Measurements from ENCODE around the gene AMOTL1. TPM values are rescaled to one million over a fixed set of nuclear protein-coding genes. Genes with fewer than 3 reads are reported as not detected.

AMOTL1 gene
- total RNA-seq, 6 experiments from 2014 or later: 7.4 to 43.8 (median 17.3) TPM

DNA sequence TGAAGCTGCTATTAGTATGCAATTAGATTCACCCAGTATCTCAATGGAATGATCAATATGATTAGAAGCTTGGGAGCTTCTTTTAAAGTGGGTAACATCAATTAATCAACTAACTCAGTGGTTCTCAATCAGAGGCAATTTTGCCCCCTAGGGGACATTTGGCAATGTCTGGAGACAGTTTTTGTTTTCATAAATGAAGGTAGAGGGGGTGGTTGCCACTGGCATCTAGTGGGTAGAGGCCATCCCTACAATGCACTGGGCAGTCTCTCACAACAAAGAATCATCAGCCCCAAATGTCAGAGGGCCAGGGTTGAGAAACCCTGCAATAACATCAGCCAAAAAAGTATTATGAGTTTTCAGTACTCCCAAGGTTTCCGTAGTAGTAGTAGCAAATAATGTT lies 5.9 kb upstream of the AMOTL1 start:
- 50% methylated on average over 1 of the region's 1 CpG for WGBS (ENCODE audit: insufficient coverage, low coverage, low lambda C conversion rate, missing lambda C conversion rate)
- no peak for TF ChIP-seq POLR2A (IDR thresholded peaks at IDR 0.05)
- TF ChIP-seq, protein P1, sequence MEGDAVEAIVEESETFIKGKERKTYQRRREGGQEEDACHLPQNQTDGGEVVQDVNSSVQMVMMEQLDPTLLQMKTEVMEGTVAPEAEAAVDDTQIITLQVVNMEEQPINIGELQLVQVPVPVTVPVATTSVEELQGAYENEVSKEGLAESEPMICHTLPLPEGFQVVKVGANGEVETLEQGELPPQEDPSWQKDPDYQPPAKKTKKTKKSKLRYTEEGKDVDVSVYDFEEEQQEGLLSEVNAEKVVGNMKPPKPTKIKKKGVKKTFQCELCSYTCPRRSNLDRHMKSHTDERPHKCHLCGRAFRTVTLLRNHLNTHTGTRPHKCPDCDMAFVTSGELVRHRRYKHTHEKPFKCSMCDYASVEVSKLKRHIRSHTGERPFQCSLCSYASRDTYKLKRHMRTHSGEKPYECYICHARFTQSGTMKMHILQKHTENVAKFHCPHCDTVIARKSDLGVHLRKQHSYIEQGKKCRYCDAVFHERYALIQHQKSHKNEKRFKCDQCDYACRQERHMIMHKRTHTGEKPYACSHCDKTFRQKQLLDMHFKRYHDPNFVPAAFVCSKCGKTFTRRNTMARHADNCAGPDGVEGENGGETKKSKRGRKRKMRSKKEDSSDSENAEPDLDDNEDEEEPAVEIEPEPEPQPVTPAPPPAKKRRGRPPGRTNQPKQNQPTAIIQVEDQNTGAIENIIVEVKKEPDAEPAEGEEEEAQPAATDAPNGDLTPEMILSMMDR (IDR thresholded peaks at IDR 0.05): peak; percentile 9 to 22 (median 20)
- H3K27ac ChIP-seq: no peak overlapping the region
- no peak overlapping the region for H3K4me3 ChIP-seq
- DNase-seq (no peak), ATAC-seq (peak in 2 of 4 donors; percentile 22 to 35)
- intact Hi-C loops (cut with DNase I): no loop called here
- peaks cover 0 to 13% (median 0%) of the 10 kb centered on the region in 4 donors for H3K4me1 ChIP-seq
- no peaks in the 10 kb centered on the region for H3K27me3 ChIP-seq
- H3K36me3 ChIP-seq: no peaks in the 10 kb centered on the region
- no peaks in the 10 kb centered on the region for H3K9me3 ChIP-seq

DNA sequence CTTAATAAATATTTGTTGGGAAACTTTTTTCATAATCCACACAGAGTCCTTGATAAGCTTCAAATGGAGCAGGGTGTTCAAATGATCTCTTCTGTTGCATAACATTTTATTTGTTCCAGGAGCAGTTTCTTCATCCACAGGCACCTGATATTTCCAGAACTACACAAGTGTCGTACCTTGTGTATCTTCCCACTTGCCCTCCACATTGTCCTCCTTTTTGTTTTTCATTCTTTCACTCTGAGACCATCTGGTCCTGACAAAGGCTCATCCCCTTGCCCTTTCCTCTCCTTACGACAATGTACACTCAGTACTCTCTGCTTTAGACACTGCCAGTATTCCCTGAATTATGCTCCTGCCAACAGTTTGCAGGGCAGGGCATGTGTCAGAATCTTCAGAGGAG lies 5.2 kb upstream of the AMOTL1 start:
- intact Hi-C loops (cut with DNase I): no loop called here
- peak; percentile 82 to 91 (median 86) for ATAC-seq
- no peak overlapping the region for H3K4me3 ChIP-seq

DNA sequence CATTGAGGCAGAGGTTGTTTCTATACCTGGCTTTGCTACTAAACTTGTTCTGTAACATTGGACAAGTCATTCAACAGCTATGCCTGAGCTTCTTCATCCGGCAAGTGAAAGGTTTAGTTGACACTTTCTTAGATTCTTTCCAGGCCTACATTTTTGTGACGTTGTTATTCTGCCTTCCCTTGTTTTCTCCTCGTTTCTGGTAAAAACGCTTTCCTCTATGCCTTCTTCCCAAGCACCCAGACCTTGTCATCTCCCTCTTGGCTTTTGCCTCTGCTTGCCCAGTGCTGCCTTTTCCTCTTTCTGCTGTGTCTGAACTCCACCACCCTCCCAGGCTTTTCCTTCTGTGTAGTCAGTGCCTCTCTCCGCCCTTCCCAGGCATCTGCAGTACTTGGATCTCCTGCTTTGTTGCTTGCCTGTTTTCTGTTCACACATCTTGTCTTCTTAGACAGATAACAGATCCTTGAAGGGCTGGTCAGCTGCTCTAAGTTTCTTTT lies 1.4 kb upstream of the AMOTL1 start:
- H3K27ac ChIP-seq: no peak overlapping the region
- no peak for ATAC-seq
- intact Hi-C loops (cut with DNase I): no loop called here

More for the DNA sequence above, 5.2 kb upstream of the AMOTL1 start:
- Histone ChIP-seq H3K9me3 (no peaks in the 10 kb centered on the region), H3K27me3 (no peaks in the 10 kb centered on the region), H3K36me3 (no peaks in the 10 kb centered on the region), H3K4me1 (peaks cover 0 to 13% (median 0%) of the 10 kb centered on the region in 4 donors), H3K27ac (peak overlapping the region in 2 of 3 donors; percentile 46 to 74)
- 10% methylated on average over 2 of the region's 2 CpGs for WGBS (ENCODE audit: insufficient coverage, low coverage, low lambda C conversion rate, missing lambda C conversion rate)
- DNase-seq: no peak
- no peak for TF ChIP-seq POLR2A (IDR thresholded peaks at IDR 0.05)
- TF ChIP-seq, protein P1 (IDR thresholded peaks at IDR 0.05): no peak

DNA sequence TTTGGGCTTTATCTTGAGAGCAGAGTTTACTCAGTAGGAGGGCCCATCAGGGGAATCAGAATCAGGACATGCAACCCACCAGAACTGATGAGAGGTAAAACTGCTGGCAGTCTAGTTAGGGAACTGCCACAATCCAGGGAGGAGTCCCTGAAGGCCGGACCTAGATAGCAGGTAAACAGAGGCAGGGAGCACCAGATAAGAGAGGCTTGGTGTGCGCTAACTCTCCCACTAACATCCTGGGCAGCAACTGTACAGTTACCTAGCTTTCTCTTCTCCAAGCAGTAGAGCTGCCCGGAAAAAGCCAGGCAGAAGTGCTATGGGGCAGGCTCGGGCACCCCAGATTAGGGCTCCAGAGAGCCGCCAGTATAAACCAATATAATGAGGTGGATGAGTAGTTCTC lies 865 bp upstream of the AMOTL1 start:
- TF ChIP-seq, protein P1 (IDR thresholded peaks at IDR 0.05): no peak
- no peak for TF ChIP-seq POLR2A (IDR thresholded peaks at IDR 0.05)
- H3K27ac ChIP-seq: peak overlapping the region in 2 of 3 donors; percentile 84 to 88
- H3K4me3 ChIP-seq: no peak overlapping the region
- intact Hi-C loops (cut with DNase I): no loop called here
- no peaks in the 10 kb centered on the region for H3K36me3 ChIP-seq
- H3K9me3 ChIP-seq: no peaks in the 10 kb centered on the region
- WGBS (ENCODE audit: insufficient coverage, low coverage, low lambda C conversion rate, missing lambda C conversion rate): 100% methylated on average over 1 of the region's 5 CpGs
- H3K4me1 ChIP-seq: peaks cover 0 to 20% (median 2%) of the 10 kb centered on the region in 4 donors
- ATAC-seq (no peak), DNase-seq (no peak)
- H3K27me3 ChIP-seq: no peaks in the 10 kb centered on the region

More for the DNA sequence above, 1.4 kb upstream of the AMOTL1 start:
- no peaks in the 10 kb centered on the region for H3K9me3 ChIP-seq
- DNase-seq: no peak
- WGBS (ENCODE audit: insufficient coverage, low coverage, low lambda C conversion rate, missing lambda C conversion rate): 74% methylated on average over 5 of the region's 5 CpGs
- no peak overlapping the region for H3K4me3 ChIP-seq
- TF ChIP-seq, protein P1 (IDR thresholded peaks at IDR 0.05): no peak
- no peak for TF ChIP-seq POLR2A (IDR thresholded peaks at IDR 0.05)
- H3K27me3 ChIP-seq: no peaks in the 10 kb centered on the region
- H3K36me3 ChIP-seq: no peaks in the 10 kb centered on the region
- H3K4me1 ChIP-seq: peaks cover 0 to 22% (median 2%) of the 10 kb centered on the region in 4 donors

All from right lobe of liver (tissue), 6 donors.